ENCODE results near the gene RYR1.

Gene RYR1

GRCh38 chr19:38473201-38473600 is 39.7 kb downstream of the RYR1 start:
- no peak for DNase-seq (ENCODE audit: low read depth)
- no peak overlapping the region for H3K4me3 ChIP-seq (ENCODE audit: low read depth, low read length)
- no peak for TF ChIP-seq CTCF (IDR thresholded peaks at IDR 0.05; ENCODE audit: low read depth, low read length)
- TF ChIP-seq MAX (IDR thresholded peaks at IDR 0.05; ENCODE audit: low read depth, low read length): no peak
- no peak for TF ChIP-seq POLR2A (IDR thresholded peaks at IDR 0.05; ENCODE audit: extremely low read depth, insufficient read length)
- TF ChIP-seq MYC (IDR thresholded peaks at IDR 0.05; ENCODE audit: low read depth, low read length): no peak

GRCh38 chr19:38475176-38475575 is 41.7 kb downstream of the RYR1 start:
- no peak for TF ChIP-seq MAX (IDR thresholded peaks at IDR 0.05; ENCODE audit: low read depth, low read length)
- TF ChIP-seq POLR2A (IDR thresholded peaks at IDR 0.05; ENCODE audit: extremely low read depth, insufficient read length): no peak
- TF ChIP-seq MYC (IDR thresholded peaks at IDR 0.05; ENCODE audit: low read depth, low read length): no peak
- no peak for TF ChIP-seq CTCF (IDR thresholded peaks at IDR 0.05; ENCODE audit: low read depth, low read length)
- no peak overlapping the region for H3K4me3 ChIP-seq (ENCODE audit: low read depth, low read length)
- no peak for DNase-seq (ENCODE audit: low read depth)

GRCh38 chr19:38478273-38478971 is 44.9 kb downstream of the RYR1 start:
- TF ChIP-seq POLR2A (IDR thresholded peaks at IDR 0.05; ENCODE audit: extremely low read depth, insufficient read length) (no peak), MAX (IDR thresholded peaks at IDR 0.05; ENCODE audit: low read depth, low read length) (no peak), CTCF (IDR thresholded peaks at IDR 0.05; ENCODE audit: low read depth, low read length) (peak; percentile 45), MYC (IDR thresholded peaks at IDR 0.05; ENCODE audit: low read depth, low read length) (no peak)
- peak; percentile 50 for DNase-seq (ENCODE audit: low read depth)
- H3K4me3 ChIP-seq (ENCODE audit: low read depth, low read length): no peak overlapping the region

GRCh38 chr19:38482496-38482895 is 49.0 kb downstream of the RYR1 start:
- H3K4me3 ChIP-seq (ENCODE audit: low read depth, low read length): no peak overlapping the region
- no peak for DNase-seq (ENCODE audit: low read depth)
- no peak for TF ChIP-seq MYC (IDR thresholded peaks at IDR 0.05; ENCODE audit: low read depth, low read length)
- no peak for TF ChIP-seq POLR2A (IDR thresholded peaks at IDR 0.05; ENCODE audit: extremely low read depth, insufficient read length)
- TF ChIP-seq CTCF (IDR thresholded peaks at IDR 0.05; ENCODE audit: low read depth, low read length): no peak
- no peak for TF ChIP-seq MAX (IDR thresholded peaks at IDR 0.05; ENCODE audit: low read depth, low read length)

GRCh38 chr19:38483016-38483630 is 49.6 kb downstream of the RYR1 start:
- no peak for DNase-seq (ENCODE audit: low read depth)
- no peak for TF ChIP-seq MYC (IDR thresholded peaks at IDR 0.05; ENCODE audit: low read depth, low read length)
- no peak for TF ChIP-seq MAX (IDR thresholded peaks at IDR 0.05; ENCODE audit: low read depth, low read length)
- TF ChIP-seq CTCF (IDR thresholded peaks at IDR 0.05; ENCODE audit: low read depth, low read length): no peak
- no peak for TF ChIP-seq POLR2A (IDR thresholded peaks at IDR 0.05; ENCODE audit: extremely low read depth, insufficient read length)
- H3K4me3 ChIP-seq (ENCODE audit: low read depth, low read length): no peak overlapping the region
